HepG2 (cell line): ENCODE results near the gene CFL1. TPM values are rescaled to one million over a fixed set of nuclear protein-coding genes. Genes with fewer than 3 reads are reported as not detected.
A peak's percentile ranks its signal among the peaks of the same experiment; 100 is the strongest.

Experiments used
- CHD2 ChIP-seq: IDR thresholded peaks from 2 replicates; pipeline ENCODE4 v1.6.1; 2011; ENCODE audit warnings: low read depth, low read length, improper control_type of control experiment
- ELF1 ChIP-seq: sonication (generic); formaldehyde crosslinking; IDR thresholded peaks from 2 replicates; pipeline ENCODE4 v1.4.0; 2020; ENCODE audit warnings: missing genetic modification reagents
- FOXC1 ChIP-seq: sonication (generic); formaldehyde crosslinking; IDR thresholded peaks from 2 replicates; pipeline ENCODE4 v1.8.0; 2022; ENCODE audit warnings: mild to moderate bottlenecking, missing genetic modification reagents, borderline replicate concordance
- GABPA ChIP-seq, 2 experiments: IDR thresholded peaks; 2 replicates each; pipeline ENCODE4 v1.6.1; 2011 to 2016; ENCODE audit warnings: low read depth in 2 of 2, low read length in 1 of 2, missing biosample characterization in 1 of 2, missing genetic modification characterization in 1 of 2
- KLF9 ChIP-seq: IDR thresholded peaks from 2 replicates; pipeline ENCODE4 v1.6.1; 2016; ENCODE audit warnings: low read depth
- MAF1 ChIP-seq: sonication (generic); formaldehyde crosslinking; IDR thresholded peaks from 2 replicates; pipeline ENCODE4 v1.5.0; 2020; ENCODE audit warnings: missing genetic modification reagents, borderline replicate concordance
- MAFG ChIP-seq: sonication (generic); formaldehyde crosslinking; IDR thresholded peaks from 2 replicates; pipeline ENCODE4 v1.5.1; 2020; ENCODE audit warnings: mild to moderate bottlenecking, missing genetic modification reagents
- NR2F1 ChIP-seq, 2 experiments: fragments of 450-650 bp in 1 of 2; formaldehyde crosslinking in 1 of 2; IDR thresholded peaks; 2 replicates each; pipeline versions ENCODE4 v1.5.0 to v1.6.1; 2016 to 2020; ENCODE audit warnings: mild to moderate bottlenecking in 1 of 2, missing compliant biosample characterization in 1 of 2, missing genetic modification reagents in 1 of 2, moderate library complexity in 1 of 2
- ONECUT2 ChIP-seq: sonication (generic); formaldehyde crosslinking; IDR thresholded peaks from 2 replicates; pipeline ENCODE4 v1.4.0; 2020; ENCODE audit warnings: missing genetic modification reagents
- PHF21A ChIP-seq: sonication (generic); formaldehyde crosslinking; IDR thresholded peaks from 2 replicates; pipeline ENCODE4 v1.5.0; 2020; ENCODE audit warnings: mild to moderate bottlenecking, missing genetic modification reagents
- SKI ChIP-seq: fragments of 450-650 bp; IDR thresholded peaks from one replicate; pipeline ENCODE4 v1.6.1; 2018; ENCODE audit warnings: mild to moderate bottlenecking; ENCODE audit not compliant: partially characterized antibody
- SMYD3 ChIP-seq: sonication (generic); formaldehyde crosslinking; IDR thresholded peaks from 2 replicates; pipeline ENCODE4 v1.8.1; 2023; ENCODE audit warnings: mild to moderate bottlenecking, missing genetic modification reagents
- SNAPC2 ChIP-seq: sonication (generic); formaldehyde crosslinking; IDR thresholded peaks from 2 replicates; pipeline ENCODE4 v1.8.1; 2022; ENCODE audit warnings: mild to moderate bottlenecking, missing genetic modification reagents
- SOX5 ChIP-seq: IDR thresholded peaks from 2 replicates; pipeline ENCODE4 v1.6.1; 2016; ENCODE audit warnings: borderline replicate concordance
- SPEN ChIP-seq: sonication (generic); formaldehyde crosslinking; IDR thresholded peaks from 2 replicates; pipeline ENCODE4 v1.5.1; 2020; ENCODE audit warnings: low read depth, mild to moderate bottlenecking, missing genetic modification reagents
- TGIF2 ChIP-seq: IDR thresholded peaks from 2 replicates; pipeline ENCODE4 v1.6.1; 2016; ENCODE audit warnings: control low read depth, missing compliant biosample characterization
- THYN1 ChIP-seq: sonication (generic); formaldehyde crosslinking; IDR thresholded peaks from 2 replicates; pipeline ENCODE4 v1.8.1; 2023; ENCODE audit warnings: low read depth, mild to moderate bottlenecking, moderate library complexity, missing genetic modification reagents, borderline replicate concordance
- ZBTB38 ChIP-seq: sonication (generic); formaldehyde crosslinking; IDR thresholded peaks from 2 replicates; pipeline ENCODE4 v1.5.1; 2020; ENCODE audit warnings: mild to moderate bottlenecking, missing genetic modification reagents
- ZC3H13 ChIP-seq: sonication (generic); formaldehyde crosslinking; IDR thresholded peaks from 2 replicates; pipeline ENCODE4 v1.8.1; 2023; ENCODE audit warnings: mild to moderate bottlenecking, missing genetic modification reagents, moderate library complexity
- ZFP90 ChIP-seq: sonication (generic); formaldehyde crosslinking; IDR thresholded peaks from 2 replicates; pipeline ENCODE4 v1.8.0; 2022; ENCODE audit warnings: missing genetic modification reagents, mild to moderate bottlenecking, inconsistent platforms, borderline replicate concordance
- ZKSCAN8 ChIP-seq: IDR thresholded peaks from 2 replicates; pipeline ENCODE4 v1.6.1; 2016; ENCODE audit warnings: borderline replicate concordance, missing genetic modification reagents, missing compliant biosample characterization
- ZNF232 ChIP-seq: sonication (generic); formaldehyde crosslinking; IDR thresholded peaks from 2 replicates; pipeline ENCODE4 v1.4.0; 2020; ENCODE audit warnings: missing genetic modification reagents, borderline replicate concordance
- ZNF841 ChIP-seq: sonication (generic); formaldehyde crosslinking; IDR thresholded peaks from 2 replicates; pipeline ENCODE4 v1.8.1; 2023; ENCODE audit warnings: missing genetic modification reagents, borderline replicate concordance
- polyA plus RNA-seq, 8 experiments: library from polyadenylated mRNA; depleted of rRNA in 3 of 8; stranded (reverse) in 7 of 8; unstranded in 1 of 8; fragments of >200 nt; fragmentation: Illumina TruSeq in 4 of 8; extraction: Trizol in 4 of 8; gene quantifications; 2 replicates each; pipeline versions ENCODE4 v1.2.1 to v1.2.3, GENCODE V29; 2011 to 2016; ENCODE audit warnings: low read depth in 4 of 8, missing spikeins in 1 of 8, mixed read lengths in 1 of 8; ENCODE audit not compliant: insufficient read depth in 1 of 8
- total RNA-seq, 5 experiments: library from RNA; depleted of rRNA; stranded (reverse); fragments of >200 nt; fragmentation: Illumina TruSeq; extraction: Trizol; gene quantifications; 2 replicates each; pipeline ENCODE4 v1.2.3, GENCODE V29; 2016; ENCODE audit warnings: low read depth in 1 of 5
- TF ChIP-seq, protein P1 (sequence below): sonication (generic); formaldehyde crosslinking; IDR thresholded peaks from 2 replicates; pipeline ENCODE4 v1.5.0; 2020; ENCODE audit warnings: missing genetic modification reagents, mild to moderate bottlenecking, borderline replicate concordance
- TF ChIP-seq, protein P2 (sequence below): sonication (generic); formaldehyde crosslinking; IDR thresholded peaks from 2 replicates; pipeline ENCODE4 v1.4.0; 2020; ENCODE audit warnings: missing genetic modification reagents
- TF ChIP-seq, protein P3 (sequence below): sonication (generic); formaldehyde crosslinking; IDR thresholded peaks from 2 replicates; pipeline ENCODE4 v1.5.1; 2020; ENCODE audit warnings: missing genetic modification reagents, mild to moderate bottlenecking, borderline replicate concordance

The CFL1 gene
- total and polyA plus RNA-seq, 2 of the 13 experiments (the other 11 are each of a cell fraction or from before 2014, with no cell fraction given): 379 to 383 TPM

DNA sequence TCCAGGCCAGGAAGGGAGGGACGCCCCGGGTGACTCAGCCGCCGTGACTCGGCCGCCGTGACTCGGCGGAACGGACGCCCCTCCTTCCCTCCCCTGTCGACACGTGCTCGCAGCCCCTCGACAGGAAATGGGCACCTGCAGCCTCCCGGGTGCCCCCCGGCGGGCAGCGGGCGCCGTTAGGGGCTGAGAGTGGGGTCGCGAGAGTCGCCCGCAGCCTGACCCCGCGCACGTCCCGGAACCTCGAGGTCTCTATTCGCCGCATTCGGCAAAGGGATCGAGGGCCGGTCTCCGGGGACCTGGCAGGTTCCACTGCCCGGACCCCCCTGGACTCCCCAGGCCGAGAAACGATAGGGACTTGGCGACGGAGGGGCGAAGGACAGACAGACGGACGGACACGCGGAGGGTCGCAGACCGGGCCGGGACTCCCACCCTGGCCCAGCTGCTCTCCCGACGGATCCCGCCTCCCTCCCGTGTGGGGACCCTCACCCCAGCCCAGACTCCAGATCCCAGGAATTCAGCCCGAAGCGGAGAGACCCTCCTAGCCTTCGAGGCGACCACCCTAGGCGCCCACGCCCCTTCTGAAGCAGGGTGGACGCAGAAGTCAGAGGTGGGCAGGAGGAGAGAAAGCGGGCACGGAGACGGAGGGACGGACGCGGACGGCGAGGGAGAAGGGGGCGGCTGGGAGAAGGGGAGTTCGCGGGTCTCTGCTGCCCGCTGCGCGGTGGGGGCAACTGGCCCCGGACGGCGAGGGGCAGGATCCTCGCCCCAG is 41.6 kb upstream of the CFL1 start (continued):
- TF ChIP-seq SMYD3 (CRISPR knock-in tag): 0 out of 2 replicates have a peak, but pooled peaks have one; percentile 34
- no peak for TF ChIP-seq THYN1 (CRISPR knock-in tag)
- peak; percentile 58; the same call in 1 of the 2 replicates for TF ChIP-seq ZNF841 (CRISPR knock-in tag)
- TF ChIP-seq, protein P1, sequence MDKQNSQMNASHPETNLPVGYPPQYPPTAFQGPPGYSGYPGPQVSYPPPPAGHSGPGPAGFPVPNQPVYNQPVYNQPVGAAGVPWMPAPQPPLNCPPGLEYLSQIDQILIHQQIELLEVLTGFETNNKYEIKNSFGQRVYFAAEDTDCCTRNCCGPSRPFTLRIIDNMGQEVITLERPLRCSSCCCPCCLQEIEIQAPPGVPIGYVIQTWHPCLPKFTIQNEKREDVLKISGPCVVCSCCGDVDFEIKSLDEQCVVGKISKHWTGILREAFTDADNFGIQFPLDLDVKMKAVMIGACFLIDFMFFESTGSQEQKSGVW (CRISPR knock-in tag): 0 out of 2 replicates have a peak, but pooled peaks have one; percentile 33
- TF ChIP-seq PHF21A (CRISPR knock-in tag): peak; percentile 30; the same call in 1 of the 2 replicates
- no peak for TF ChIP-seq NR2F1 (CRISPR knock-in tag; IDR thresholded peaks at IDR 0.05)
- peak; percentile 73; the same call in 1 of the 2 replicates for TF ChIP-seq SPEN (CRISPR knock-in tag)
- TF ChIP-seq ZNF232: peak; percentile 53; the same call in 1 of the 2 replicates
- no peak for TF ChIP-seq ONECUT2 (CRISPR knock-in tag)
- 0 out of 2 replicates have a peak, but pooled peaks have one; percentile 27 for TF ChIP-seq ZBTB38
- TF ChIP-seq, protein P2, sequence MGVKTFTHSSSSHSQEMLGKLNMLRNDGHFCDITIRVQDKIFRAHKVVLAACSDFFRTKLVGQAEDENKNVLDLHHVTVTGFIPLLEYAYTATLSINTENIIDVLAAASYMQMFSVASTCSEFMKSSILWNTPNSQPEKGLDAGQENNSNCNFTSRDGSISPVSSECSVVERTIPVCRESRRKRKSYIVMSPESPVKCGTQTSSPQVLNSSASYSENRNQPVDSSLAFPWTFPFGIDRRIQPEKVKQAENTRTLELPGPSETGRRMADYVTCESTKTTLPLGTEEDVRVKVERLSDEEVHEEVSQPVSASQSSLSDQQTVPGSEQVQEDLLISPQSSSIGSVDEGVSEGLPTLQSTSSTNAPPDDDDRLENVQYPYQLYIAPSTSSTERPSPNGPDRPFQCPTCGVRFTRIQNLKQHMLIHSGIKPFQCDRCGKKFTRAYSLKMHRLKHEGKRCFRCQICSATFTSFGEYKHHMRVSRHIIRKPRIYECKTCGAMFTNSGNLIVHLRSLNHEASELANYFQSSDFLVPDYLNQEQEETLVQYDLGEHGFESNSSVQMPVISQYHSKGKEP (CRISPR knock-in tag): no peak
- TF ChIP-seq, protein P3, sequence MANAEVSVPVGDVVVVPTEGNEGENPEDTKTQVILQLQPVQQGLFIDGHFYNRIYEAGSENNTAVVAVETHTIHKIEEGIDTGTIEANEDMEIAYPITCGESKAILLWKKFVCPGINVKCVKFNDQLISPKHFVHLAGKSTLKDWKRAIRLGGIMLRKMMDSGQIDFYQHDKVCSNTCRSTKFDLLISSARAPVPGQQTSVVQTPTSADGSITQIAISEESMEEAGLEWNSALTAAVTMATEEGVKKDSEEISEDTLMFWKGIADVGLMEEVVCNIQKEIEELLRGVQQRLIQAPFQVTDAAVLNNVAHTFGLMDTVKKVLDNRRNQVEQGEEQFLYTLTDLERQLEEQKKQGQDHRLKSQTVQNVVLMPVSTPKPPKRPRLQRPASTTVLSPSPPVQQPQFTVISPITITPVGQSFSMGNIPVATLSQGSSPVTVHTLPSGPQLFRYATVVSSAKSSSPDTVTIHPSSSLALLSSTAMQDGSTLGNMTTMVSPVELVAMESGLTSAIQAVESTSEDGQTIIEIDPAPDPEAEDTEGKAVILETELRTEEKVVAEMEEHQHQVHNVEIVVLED: peak; percentile 60; the same call in 1 of the 2 replicates
- no peak for TF ChIP-seq KLF9
- TF ChIP-seq GABPA (IDR thresholded peaks at IDR 0.05; ENCODE audit: low read depth, low read length): no peak
- no peak for TF ChIP-seq GABPA (CRISPR knock-in tag; IDR thresholded peaks at IDR 0.05; ENCODE audit: low read depth)
- peak; percentile 92 for TF ChIP-seq MAFG
- TF ChIP-seq CHD2: 0 out of 2 replicates have a peak, but pooled peaks have one; percentile 16
- 0 out of 2 replicates have a peak, but pooled peaks have one; percentile 24 for TF ChIP-seq ZKSCAN8 (CRISPR knock-in tag)
- no peak for TF ChIP-seq SKI
- no peak; the same call in 1 of the 2 replicates for TF ChIP-seq TGIF2 (CRISPR knock-in tag)
- peak; percentile 29; the same call in 1 of the 2 replicates for TF ChIP-seq ELF1
- 0 out of 2 replicates have a peak, but pooled peaks have one; percentile 43 for TF ChIP-seq MAF1 (CRISPR knock-in tag)
- TF ChIP-seq ZC3H13 (CRISPR knock-in tag): peak; percentile 89; the same call in 1 of the 2 replicates
- TF ChIP-seq FOXC1 (CRISPR knock-in tag): peak; percentile 45; the same call in 1 of the 2 replicates
- TF ChIP-seq ZFP90: peak; percentile 43; the same call in 1 of the 2 replicates
- TF ChIP-seq SNAPC2 (CRISPR knock-in tag): 0 out of 2 replicates have a peak, but pooled peaks have one; percentile 52
- TF ChIP-seq SOX5 (CRISPR knock-in tag): peak; percentile 6; the same call in 1 of the 2 replicates
